Endothelial cell of umbilical vein (primary cell): ENCODE measurements around the gene MGLL.

Source experiments
- MYC ChIP-seq: IDR thresholded peaks from one replicate; pipeline ENCODE4 v1.6.1; 2011; ENCODE audit warnings: mild to moderate bottlenecking, low read depth, low read length
- TF ChIP-seq, protein P1 (sequence below), 2 donors: IDR thresholded peaks; 1 replicate in 1 of 2; 2 replicates in 1 of 2; pipeline ENCODE4 v1.5.1; 2011; ENCODE audit warnings: low read length in 2 of 2, mild to moderate bottlenecking in 2 of 2, moderate library complexity in 2 of 2, control low read depth in 1 of 2, inconsistent platforms in 1 of 2, low read depth in 1 of 2; ENCODE audit not compliant: insufficient read depth in 1 of 2; ENCODE audit errors: extremely low read depth in 1 of 2

DNA sequence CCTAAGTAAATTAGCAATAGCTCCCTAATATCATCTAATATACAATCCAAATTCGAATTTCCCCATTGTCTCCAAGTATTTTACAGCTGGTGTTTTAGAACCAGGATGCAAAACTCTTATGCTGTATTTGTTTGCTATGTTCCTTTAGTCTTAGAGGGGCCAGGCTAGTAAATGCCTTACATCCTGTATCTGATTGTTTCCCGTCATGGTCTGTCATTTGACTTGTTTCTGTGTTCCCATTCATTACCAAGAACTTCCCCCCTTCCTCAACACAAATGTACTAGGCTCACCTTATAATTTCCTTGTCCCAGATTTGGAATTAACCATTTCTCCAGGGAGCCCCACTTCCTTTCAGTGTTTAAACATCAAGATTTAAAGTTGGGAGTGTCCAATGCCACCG lies 95.4 kb downstream of the MGLL start:
- TF ChIP-seq MYC, result no peak
- TF ChIP-seq, protein P1, sequence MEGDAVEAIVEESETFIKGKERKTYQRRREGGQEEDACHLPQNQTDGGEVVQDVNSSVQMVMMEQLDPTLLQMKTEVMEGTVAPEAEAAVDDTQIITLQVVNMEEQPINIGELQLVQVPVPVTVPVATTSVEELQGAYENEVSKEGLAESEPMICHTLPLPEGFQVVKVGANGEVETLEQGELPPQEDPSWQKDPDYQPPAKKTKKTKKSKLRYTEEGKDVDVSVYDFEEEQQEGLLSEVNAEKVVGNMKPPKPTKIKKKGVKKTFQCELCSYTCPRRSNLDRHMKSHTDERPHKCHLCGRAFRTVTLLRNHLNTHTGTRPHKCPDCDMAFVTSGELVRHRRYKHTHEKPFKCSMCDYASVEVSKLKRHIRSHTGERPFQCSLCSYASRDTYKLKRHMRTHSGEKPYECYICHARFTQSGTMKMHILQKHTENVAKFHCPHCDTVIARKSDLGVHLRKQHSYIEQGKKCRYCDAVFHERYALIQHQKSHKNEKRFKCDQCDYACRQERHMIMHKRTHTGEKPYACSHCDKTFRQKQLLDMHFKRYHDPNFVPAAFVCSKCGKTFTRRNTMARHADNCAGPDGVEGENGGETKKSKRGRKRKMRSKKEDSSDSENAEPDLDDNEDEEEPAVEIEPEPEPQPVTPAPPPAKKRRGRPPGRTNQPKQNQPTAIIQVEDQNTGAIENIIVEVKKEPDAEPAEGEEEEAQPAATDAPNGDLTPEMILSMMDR (IDR thresholded peaks at IDR 0.05; ENCODE audit: extremely low read depth in 1 of 2, insufficient read depth in 1 of 2, low read depth in 1 of 2, low read length in 2 of 2), result no peak
